Smooth muscle cell (in vitro differentiated cells): ENCODE measurements around the gene STX16. TPM values are rescaled to one million over a fixed set of nuclear protein-coding genes. Genes with fewer than 3 reads are reported as not detected.

ENCODE experiments used
- DNase-seq: peaks from one replicate; lab custom pipeline; 2025; ENCODE audit not compliant: unreplicated experiment; lab: John Stamatoyannopoulos, UW
- H2AFZ ChIP-seq: fragments of 200-600 bp; sonication (generic); 2 replicates; pipeline ENCODE4 v1.6.0; 2016; ENCODE audit warnings: antibody characterized with exemption, low read depth, mild to moderate bottlenecking
- H3F3A ChIP-seq: fragments of 200-600 bp; sonication (generic); 2 replicates; pipeline ENCODE4 v1.6.0; 2017; ENCODE audit warnings: antibody characterized with exemption, low read depth
- H3K27ac ChIP-seq: fragments of 200-600 bp; sonication (generic); 2 replicates; pipeline ENCODE4 v1.5.1; 2016; ENCODE audit warnings: low read depth, mild to moderate bottlenecking
- H3K27me3 ChIP-seq: fragments of 200-600 bp; sonication (generic); 2 replicates; pipeline ENCODE4 v1.6.1; 2016; ENCODE audit warnings: low read depth, mild to moderate bottlenecking
- H3K36me3 ChIP-seq: fragments of 200-600 bp; sonication (generic); 2 replicates; pipeline ENCODE4 v1.5.1; 2016; ENCODE audit warnings: low read depth
- H3K4me1 ChIP-seq: fragments of 200-600 bp; sonication (generic); 2 replicates; pipeline ENCODE4 v1.5.1; 2016; ENCODE audit warnings: low read depth
- H3K4me2 ChIP-seq: fragments of 200-600 bp; sonication (generic); 2 replicates; pipeline ENCODE4 v1.6.0; 2016; ENCODE audit warnings: mild to moderate bottlenecking
- H3K4me3 ChIP-seq: fragments of 200-600 bp; sonication (generic); 2 replicates; pipeline ENCODE4 v1.5.1; 2016; ENCODE audit warnings: mild to moderate bottlenecking
- H3K79me2 ChIP-seq: fragments of 200-600 bp; sonication (generic); 2 replicates; pipeline ENCODE4 v1.6.0; 2016; ENCODE audit warnings: low read depth, mild to moderate bottlenecking
- H3K9ac ChIP-seq: fragments of 200-600 bp; sonication (generic); 2 replicates; pipeline ENCODE4 v1.6.0; 2016; ENCODE audit warnings: low read depth
- H3K9me3 ChIP-seq: fragments of 200-600 bp; sonication (generic); replicated peaks from 2 replicates; pipeline ENCODE4 v1.5.1; 2016; ENCODE audit warnings: low read depth
- H4K20me1 ChIP-seq: fragments of 200-600 bp; sonication (generic); 2 replicates; pipeline ENCODE4 v1.6.0; 2016; ENCODE audit warnings: low read depth
- WGBS: methylation state at CpG from one replicate; pipeline ENCODE4 v1.1.7; 2016; ENCODE audit warnings: low lambda C conversion rate; 5-methylcytosine and 5-hydroxymethylcytosine counted together
- polyA plus RNA-seq: library from polyadenylated mRNA; unstranded; fragments of >200 nt; fragmentation: Nextera tagmentation; extraction: Ambion mirVana; gene quantifications from 2 replicates; pipeline ENCODE4 v1.2.1, GENCODE V29; 2016
- total RNA-seq: library from RNA; depleted of rRNA; stranded (reverse); fragments of >200 nt; gene quantifications from 2 replicates; pipeline ENCODE4 v1.2.3, GENCODE V29; 2014
- TF ChIP-seq, protein P1 (sequence below): fragments of 200-600 bp; sonication (generic); IDR thresholded peaks from 2 replicates; pipeline ENCODE4 v1.5.1; 2017; ENCODE audit warnings: borderline replicate concordance, mild to moderate bottlenecking, antibody characterized with exemption; ENCODE audit not compliant: insufficient read depth, poor library complexity, severe bottlenecking

STX16 gene
- total and polyA plus RNA-seq, 2 experiments from 2014 or later, result 22.5 to 35.8 TPM

GRCh38 chr20:58661598-58662473, 10.8 kb downstream of the STX16 start:
- Histone ChIP-seq H3K9ac (no peak overlapping the region), H3K27ac (no peak overlapping the region), H3K4me3 (no peak overlapping the region), H3F3A (no peaks in the 10 kb centered on the region), H4K20me1 (peaks cover 100% of the 10 kb centered on the region), H2AFZ (no peak overlapping the region), H3K9me3 (no peaks in the 10 kb centered on the region), H3K79me2 (peaks cover 95% of the 10 kb centered on the region), H3K4me2 (no peak overlapping the region), H3K27me3 (no peaks in the 10 kb centered on the region), H3K4me1 (peaks cover 18% of the 10 kb centered on the region), H3K36me3 (no peaks in the 10 kb centered on the region)
- TF ChIP-seq, protein P1, sequence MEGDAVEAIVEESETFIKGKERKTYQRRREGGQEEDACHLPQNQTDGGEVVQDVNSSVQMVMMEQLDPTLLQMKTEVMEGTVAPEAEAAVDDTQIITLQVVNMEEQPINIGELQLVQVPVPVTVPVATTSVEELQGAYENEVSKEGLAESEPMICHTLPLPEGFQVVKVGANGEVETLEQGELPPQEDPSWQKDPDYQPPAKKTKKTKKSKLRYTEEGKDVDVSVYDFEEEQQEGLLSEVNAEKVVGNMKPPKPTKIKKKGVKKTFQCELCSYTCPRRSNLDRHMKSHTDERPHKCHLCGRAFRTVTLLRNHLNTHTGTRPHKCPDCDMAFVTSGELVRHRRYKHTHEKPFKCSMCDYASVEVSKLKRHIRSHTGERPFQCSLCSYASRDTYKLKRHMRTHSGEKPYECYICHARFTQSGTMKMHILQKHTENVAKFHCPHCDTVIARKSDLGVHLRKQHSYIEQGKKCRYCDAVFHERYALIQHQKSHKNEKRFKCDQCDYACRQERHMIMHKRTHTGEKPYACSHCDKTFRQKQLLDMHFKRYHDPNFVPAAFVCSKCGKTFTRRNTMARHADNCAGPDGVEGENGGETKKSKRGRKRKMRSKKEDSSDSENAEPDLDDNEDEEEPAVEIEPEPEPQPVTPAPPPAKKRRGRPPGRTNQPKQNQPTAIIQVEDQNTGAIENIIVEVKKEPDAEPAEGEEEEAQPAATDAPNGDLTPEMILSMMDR, result no peak
- WGBS, result 92% methylated on average over 12 of the region's 12 CpGs
- DNase-seq, result no peak

GRCh38 chr20:58664331-58664730, 13.2 kb downstream of the STX16 start:
- no peaks in the 10 kb centered on the region for H3K27me3 ChIP-seq
- H3K27ac ChIP-seq, result no peak overlapping the region
- H3K4me2 ChIP-seq, result no peak overlapping the region
- TF ChIP-seq, protein P1, result no peak
- H4K20me1 ChIP-seq, result peaks cover 94% of the 10 kb centered on the region
- WGBS, result 100% methylated on average over 2 of the region's 2 CpGs
- H2AFZ ChIP-seq, result no peak overlapping the region
- H3F3A ChIP-seq, result no peaks in the 10 kb centered on the region
- no peak overlapping the region for H3K9ac ChIP-seq
- H3K79me2 ChIP-seq, result peaks cover 78% of the 10 kb centered on the region
- H3K36me3 ChIP-seq, result no peaks in the 10 kb centered on the region
- H3K4me3 ChIP-seq, result no peak overlapping the region
- no peaks in the 10 kb centered on the region for H3K9me3 ChIP-seq
- no peak for DNase-seq
- H3K4me1 ChIP-seq, result peaks cover 11% of the 10 kb centered on the region

DNA sequence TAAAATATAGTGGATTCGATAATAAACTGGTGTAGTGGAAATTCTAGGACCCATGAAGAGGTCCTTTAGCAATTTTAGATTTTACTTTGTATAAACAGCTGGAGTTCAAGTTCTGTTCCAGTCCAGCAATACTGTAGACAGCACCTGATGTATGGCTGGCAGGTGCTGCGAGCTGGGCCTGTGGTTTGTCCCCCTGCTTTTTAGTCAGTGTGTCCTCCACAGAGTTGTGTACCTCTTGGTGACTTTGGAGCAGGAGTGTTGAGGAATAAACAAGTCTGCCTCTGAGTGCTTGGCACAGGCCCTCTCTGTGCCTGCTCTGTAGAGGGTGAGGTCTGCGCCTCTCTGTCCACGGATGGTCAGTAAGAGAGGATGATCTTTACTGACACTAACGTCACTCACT, 13.8 kb downstream of the STX16 start:
- peaks cover 12% of the 10 kb centered on the region for H3K4me1 ChIP-seq
- H4K20me1 ChIP-seq, result peaks cover 90% of the 10 kb centered on the region
- H3K9ac ChIP-seq, result no peak overlapping the region
- no peak overlapping the region for H2AFZ ChIP-seq
- no peaks in the 10 kb centered on the region for H3F3A ChIP-seq
- no peaks in the 10 kb centered on the region for H3K36me3 ChIP-seq
- no peaks in the 10 kb centered on the region for H3K27me3 ChIP-seq
- no peak overlapping the region for H3K4me3 ChIP-seq
- H3K27ac ChIP-seq, result no peak overlapping the region
- peaks cover 72% of the 10 kb centered on the region for H3K79me2 ChIP-seq
- 94% methylated on average over 5 of the region's 5 CpGs for WGBS
- H3K9me3 ChIP-seq, result no peaks in the 10 kb centered on the region
- TF ChIP-seq, protein P1, result no peak
- no peak overlapping the region for H3K4me2 ChIP-seq
- DNase-seq, result no peak

GRCh38 chr20:58665606-58666005, 14.5 kb downstream of the STX16 start:
- H3K4me1 ChIP-seq, result peaks cover 16% of the 10 kb centered on the region
- no peak overlapping the region for H2AFZ ChIP-seq
- H3K9ac ChIP-seq, result no peak overlapping the region
- TF ChIP-seq, protein P1, result no peak
- no peaks in the 10 kb centered on the region for H3K27me3 ChIP-seq
- no peak overlapping the region for H3K4me3 ChIP-seq
- H4K20me1 ChIP-seq, result peaks cover 89% of the 10 kb centered on the region
- DNase-seq, result no peak
- H3K4me2 ChIP-seq, result no peak overlapping the region
- peaks cover 67% of the 10 kb centered on the region for H3K79me2 ChIP-seq
- no peaks in the 10 kb centered on the region for H3K9me3 ChIP-seq
- H3F3A ChIP-seq, result no peaks in the 10 kb centered on the region
- 58% methylated on average over 11 of the region's 11 CpGs for WGBS
- H3K27ac ChIP-seq, result no peak overlapping the region
- no peaks in the 10 kb centered on the region for H3K36me3 ChIP-seq
